ENCODE data around the gene NID1. TPM values are rescaled to one million over a fixed set of nuclear protein-coding genes. Genes with fewer than 3 reads are reported as not detected.

NID1 gene
- total RNA-seq, 1 experiment from 2014 or later: 11.1 TPM

- H3K27me3 ChIP-seq (ENCODE audit: low read length): no peaks in the 10 kb centered on the region
- no peak for TF ChIP-seq EZH2phosphoT487 (IDR thresholded peaks at IDR 0.05; ENCODE audit: borderline replicate concordance, low read length)
- TF ChIP-seq EZH2 (IDR thresholded peaks at IDR 0.05; ENCODE audit: low read length, unreplicated experiment): no peak
- no peak for TF ChIP-seq CTCF (conservative IDR thresholded peaks at IDR 0.05; ENCODE audit: low read depth, low read length)
- H3K4me3 ChIP-seq (ENCODE audit: low read length): no peak overlapping the region
- peaks cover 7% of the 10 kb centered on the region for H3K4me1 ChIP-seq (ENCODE audit: insufficient read depth, low read length)
- no peaks in the 10 kb centered on the region for H3F3A ChIP-seq (ENCODE audit: low read length, unreplicated experiment)
- peaks cover 17% of the 10 kb centered on the region for H3K36me3 ChIP-seq (ENCODE audit: low read depth, low read length)
- H4K20me1 ChIP-seq (ENCODE audit: low read length): no peaks in the 10 kb centered on the region
- H3K27ac ChIP-seq (ENCODE audit: low read length): no peak overlapping the region
- POLR2A ChIA-PET (ENCODE audit: unreplicated experiment): no interaction called here
- BruUV-seq (replicated peaks): no TSS peak
- H3K9me2 ChIP-seq (replicated peaks; ENCODE audit: low read length): no peaks in the 10 kb centered on the region
- no peak overlapping the region for H3K9ac ChIP-seq (ENCODE audit: low read length)
- CTCF ChIA-PET: no interaction called here
- H3K4me2 ChIP-seq (ENCODE audit: low read length): no peak overlapping the region
- H2AFZ ChIP-seq (ENCODE audit: low read length): no peak overlapping the region
- intact Hi-C loops (cut with micrococcal nuclease): no loop called here
- DNase-seq: no peak
- peaks cover 5% of the 10 kb centered on the region; the same call in 1 of the 2 replicates for H3K9me3 ChIP-seq (ENCODE audit: low read length)
- ATAC-seq: no peak
- no peaks in the 10 kb centered on the region for H3K79me2 ChIP-seq (ENCODE audit: low read length)
Measured at GRCh38 chr1:235980976-235981375, 83.9 kb downstream of the NID1 start.

GRCh38 chr1:235979716-235980333 is 85.1 kb downstream of the NID1 start:
- peaks cover 7% of the 10 kb centered on the region for H3K4me1 ChIP-seq (ENCODE audit: insufficient read depth, low read length)
- no peaks in the 10 kb centered on the region for H4K20me1 ChIP-seq (ENCODE audit: low read length)
- no peak for ATAC-seq
- no peaks in the 10 kb centered on the region for H3K79me2 ChIP-seq (ENCODE audit: low read length)
- no peak overlapping the region for H3K27ac ChIP-seq (ENCODE audit: low read length)
- H3K36me3 ChIP-seq (ENCODE audit: low read depth, low read length): peaks cover 17% of the 10 kb centered on the region
- H3K4me3 ChIP-seq (ENCODE audit: low read length): no peak overlapping the region
- no TSS peak for BruUV-seq (replicated peaks)
- H2AFZ ChIP-seq (ENCODE audit: low read length): no peak overlapping the region
- H3K9ac ChIP-seq (ENCODE audit: low read length): no peak overlapping the region
- intact Hi-C loops (cut with micrococcal nuclease): no loop called here
- ChIA-PET POLR2A (ENCODE audit: unreplicated experiment) (no interaction called here), CTCF (no interaction called here)
- peaks cover 5% of the 10 kb centered on the region; the same call in 1 of the 2 replicates for H3K9me3 ChIP-seq (ENCODE audit: low read length)
- no peaks in the 10 kb centered on the region for H3K27me3 ChIP-seq (ENCODE audit: low read length)
- no peak overlapping the region for H3K4me2 ChIP-seq (ENCODE audit: low read length)
- H3K9me2 ChIP-seq (replicated peaks; ENCODE audit: low read length): no peaks in the 10 kb centered on the region
- no peaks in the 10 kb centered on the region for H3F3A ChIP-seq (ENCODE audit: low read length, unreplicated experiment)
- TF ChIP-seq EZH2 (IDR thresholded peaks at IDR 0.05; ENCODE audit: low read length, unreplicated experiment): no peak
- no peak for TF ChIP-seq EZH2phosphoT487 (IDR thresholded peaks at IDR 0.05; ENCODE audit: borderline replicate concordance, low read length)
- no peak for TF ChIP-seq CTCF (conservative IDR thresholded peaks at IDR 0.05; ENCODE audit: low read depth, low read length)
- no peak for DNase-seq

- Histone ChIP-seq H4K20me1 (ENCODE audit: low read length) (no peaks in the 10 kb centered on the region), H3K9ac (ENCODE audit: low read length) (no peak overlapping the region), H3K79me2 (ENCODE audit: low read length) (no peaks in the 10 kb centered on the region), H3K27me3 (ENCODE audit: low read length) (no peaks in the 10 kb centered on the region), H3K4me2 (ENCODE audit: low read length) (no peak overlapping the region), H2AFZ (ENCODE audit: low read length) (no peak overlapping the region), H3K4me3 (ENCODE audit: low read length) (no peak overlapping the region), H3K9me3 (ENCODE audit: low read length) (peaks cover 5% of the 10 kb centered on the region; the same call in 1 of the 2 replicates), H3K9me2 (replicated peaks; ENCODE audit: low read length) (no peaks in the 10 kb centered on the region), H3K4me1 (ENCODE audit: insufficient read depth, low read length) (peaks cover 5% of the 10 kb centered on the region), H3F3A (ENCODE audit: low read length, unreplicated experiment) (no peaks in the 10 kb centered on the region), H3K27ac (ENCODE audit: low read length) (no peak overlapping the region), H3K36me3 (ENCODE audit: low read depth, low read length) (peaks cover 17% of the 10 kb centered on the region)
- TF ChIP-seq EZH2phosphoT487 (IDR thresholded peaks at IDR 0.05; ENCODE audit: borderline replicate concordance, low read length): no peak
- TF ChIP-seq EZH2 (IDR thresholded peaks at IDR 0.05; ENCODE audit: low read length, unreplicated experiment): no peak
- no peak for TF ChIP-seq CTCF (conservative IDR thresholded peaks at IDR 0.05; ENCODE audit: low read depth, low read length)
- intact Hi-C loops (cut with micrococcal nuclease): no loop called here
- DNase-seq (no peak), ATAC-seq (no peak)
- ChIA-PET POLR2A (ENCODE audit: unreplicated experiment) (no interaction called here), CTCF (no interaction called here)
- BruUV-seq (replicated peaks): no TSS peak
Measured at GRCh38 chr1:235979176-235979575, 85.7 kb downstream of the NID1 start.
